Cardiac muscle cell (in vitro differentiated cells and primary cell): ENCODE results near the gene COL5A1. TPM values are rescaled to one million over a fixed set of nuclear protein-coding genes. Genes with fewer than 3 reads are reported as not detected.

ENCODE experiments used
- DNase-seq, 2 donors: peaks; one replicate each; pipeline versions ENCODE4 v3.0.0 to v3.0.0-alpha.2; 2010 to 2017; ENCODE audit warnings: low read depth in 1 of 2, low spot score in 1 of 2
- H3K27ac ChIP-seq: fragments of 200-600 bp; sonication (generic); 2 replicates; pipeline ENCODE4 v1.5.1; 2016
- H3K27me3 ChIP-seq: fragments of 200-600 bp; sonication (generic); 2 replicates; pipeline ENCODE4 v1.6.0; 2016; ENCODE audit warnings: control low read depth
- H3K36me3 ChIP-seq: fragments of 200-600 bp; sonication (generic); 2 replicates; pipeline ENCODE4 v1.5.1; 2016; ENCODE audit warnings: control low read depth
- H3K4me1 ChIP-seq: fragments of 200-600 bp; sonication (generic); 2 replicates; pipeline ENCODE4 v1.8.1; 2017; ENCODE audit warnings: low read depth, mild to moderate bottlenecking, mixed run types
- H3K4me3 ChIP-seq: fragments of 200-600 bp; sonication (generic); 2 replicates; pipeline ENCODE4 v1.5.1; 2016; ENCODE audit warnings: mild to moderate bottlenecking
- H3K9me3 ChIP-seq: fragments of 200-600 bp; sonication (generic); 2 replicates; pipeline ENCODE4 v1.5.1; 2017; ENCODE audit warnings: low read depth, mild to moderate bottlenecking, control low read depth
- CTCF ChIP-seq: IDR thresholded peaks from 2 replicates; pipeline ENCODE4 v1.5.1; 2012; ENCODE audit warnings: low read depth, mild to moderate bottlenecking, low read length
- polyA plus RNA-seq: library from polyadenylated mRNA; unstranded; fragments of >200 nt; fragmentation: Nextera tagmentation; extraction: Ambion mirVana; gene quantifications from 2 replicates; pipeline ENCODE4 v1.2.1, GENCODE V29; 2016
- total RNA-seq: library from RNA; depleted of rRNA; stranded (reverse); fragments of >200 nt; gene quantifications from 2 replicates; pipeline ENCODE4 v1.2.3, GENCODE V29; 2016

COL5A1 gene
- total and polyA plus RNA-seq, 2 experiments from 2014 or later = 34.5 to 129 TPM

DNA sequence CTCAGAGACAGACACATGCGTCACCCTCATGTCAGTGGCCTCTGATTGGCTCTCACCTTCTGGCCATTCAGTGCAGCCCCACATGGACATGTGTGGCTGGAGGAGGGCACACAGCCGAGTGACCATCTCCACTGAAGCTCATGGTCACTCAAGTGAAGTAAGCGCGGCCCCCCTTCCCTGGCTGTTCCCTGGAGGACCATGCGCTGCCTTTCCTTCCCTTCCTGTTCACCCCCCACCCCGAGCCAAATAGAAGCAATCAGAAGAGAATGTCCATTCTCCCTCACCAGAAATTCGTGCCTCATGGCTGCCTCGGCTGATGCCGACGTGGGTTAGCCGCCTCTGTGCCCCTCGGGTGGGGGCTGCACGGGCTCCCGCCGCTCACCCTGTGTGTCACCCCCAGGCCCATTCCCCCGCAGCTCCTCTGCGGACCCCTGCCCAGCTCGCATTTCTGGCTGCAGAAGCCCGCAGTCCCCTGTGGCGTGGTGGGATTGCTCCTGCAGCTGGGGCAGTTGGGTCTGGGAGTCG, 12.5 kb upstream of the COL5A1 start:
- no peaks in the 10 kb centered on the region for H3K36me3 ChIP-seq
- DNase-seq = no peak
- no peak overlapping the region for H3K27ac ChIP-seq
- TF ChIP-seq CTCF = no peak
- no peak overlapping the region for H3K4me3 ChIP-seq
- H3K27me3 ChIP-seq = no peaks in the 10 kb centered on the region
- H3K4me1 ChIP-seq = peaks cover 16% of the 10 kb centered on the region
- H3K9me3 ChIP-seq = no peaks in the 10 kb centered on the region

DNA sequence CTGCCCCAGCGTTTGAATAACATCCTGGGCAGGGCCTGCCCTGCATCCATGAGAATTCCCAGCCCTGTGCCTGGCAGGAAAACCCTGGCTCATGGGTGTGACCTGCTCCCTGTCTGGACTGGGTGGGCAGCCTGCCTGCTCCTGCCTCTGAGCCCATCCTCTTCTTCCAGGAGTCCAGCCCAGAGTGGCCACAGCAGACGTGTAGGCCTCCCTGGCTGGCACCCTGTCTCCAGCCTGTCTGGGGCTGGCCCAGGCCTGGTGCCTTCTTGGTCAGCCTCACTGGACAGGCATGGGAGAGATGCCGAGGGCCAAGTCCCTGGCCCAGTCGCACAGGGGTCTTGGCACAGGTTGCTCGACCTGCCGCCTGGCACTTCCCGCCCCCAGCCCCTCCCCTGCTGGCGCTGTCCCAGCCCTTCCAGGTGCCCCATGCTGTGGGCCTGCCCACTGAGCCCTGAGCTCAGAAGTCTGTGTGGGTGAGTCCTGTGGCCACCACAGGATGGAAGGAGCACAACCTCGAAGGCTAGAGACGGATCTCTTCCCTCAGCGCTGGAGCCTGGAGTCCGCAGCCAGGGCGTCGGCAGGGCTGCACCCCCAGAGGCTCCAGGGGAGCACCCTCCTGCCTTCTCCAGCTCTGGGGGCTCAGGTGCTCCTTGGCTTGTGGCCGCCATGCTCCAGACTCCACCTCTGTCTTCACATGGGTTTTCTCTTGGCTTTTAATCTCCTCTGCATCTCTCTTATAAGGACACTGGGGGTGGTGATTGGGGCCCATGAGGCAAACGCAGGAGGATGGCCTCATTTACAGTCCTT, 11.8 kb upstream of the COL5A1 start:
- Histone ChIP-seq H3K4me1 (peaks cover 16% of the 10 kb centered on the region), H3K36me3 (no peaks in the 10 kb centered on the region), H3K9me3 (no peaks in the 10 kb centered on the region), H3K27me3 (no peaks in the 10 kb centered on the region), H3K4me3 (no peak overlapping the region), H3K27ac (no peak overlapping the region)
- no peak for TF ChIP-seq CTCF
- no peak for DNase-seq

DNA sequence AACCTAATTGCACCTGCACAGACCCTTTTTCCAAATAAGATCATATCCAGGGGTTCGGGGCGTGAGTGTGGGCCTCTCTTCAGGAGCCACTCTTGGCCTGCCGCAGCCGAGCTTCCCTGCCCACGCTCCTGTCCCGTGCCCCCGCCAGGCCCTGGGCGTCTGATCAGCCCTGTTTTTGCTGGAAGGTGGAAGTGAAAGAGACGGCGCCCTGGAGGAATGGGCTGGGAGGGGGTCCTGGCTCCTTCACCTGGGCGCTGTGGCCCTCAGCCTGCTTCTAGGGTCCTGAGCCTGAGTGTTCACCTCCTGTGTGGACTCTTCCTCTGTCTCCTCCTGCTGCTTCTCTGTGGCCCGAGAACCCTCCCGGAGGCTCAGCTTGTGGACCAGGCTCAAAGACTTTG, 11.2 kb upstream of the COL5A1 start:
- Histone ChIP-seq H3K27ac (no peak overlapping the region), H3K4me3 (no peak overlapping the region), H3K9me3 (no peaks in the 10 kb centered on the region), H3K36me3 (no peaks in the 10 kb centered on the region), H3K4me1 (peaks cover 14% of the 10 kb centered on the region), H3K27me3 (no peaks in the 10 kb centered on the region)
- TF ChIP-seq CTCF = no peak
- DNase-seq = no peak

DNA sequence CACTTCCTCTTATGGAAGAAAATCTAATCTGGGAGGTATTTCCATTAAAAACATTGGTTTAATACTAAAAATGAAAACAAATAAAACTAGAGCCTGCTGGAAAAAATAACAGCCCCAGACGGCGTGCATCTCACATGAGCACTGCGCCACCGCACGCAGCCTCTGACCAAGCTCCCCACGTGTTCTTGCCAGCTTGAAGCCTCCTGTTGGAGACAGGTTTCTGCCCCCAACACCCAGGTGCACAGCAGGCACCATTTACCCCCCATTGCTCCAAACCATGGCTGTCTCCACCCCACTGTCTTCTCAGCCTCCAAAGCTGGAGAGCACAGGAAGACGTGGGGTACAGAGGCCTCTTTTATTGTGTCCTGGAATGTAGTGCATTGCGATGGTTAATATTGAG, 10.7 kb upstream of the COL5A1 start:
- no peak overlapping the region for H3K4me3 ChIP-seq
- TF ChIP-seq CTCF = no peak
- no peaks in the 10 kb centered on the region for H3K27me3 ChIP-seq
- no peak for DNase-seq
- H3K36me3 ChIP-seq = no peaks in the 10 kb centered on the region
- no peak overlapping the region for H3K27ac ChIP-seq
- H3K9me3 ChIP-seq = no peaks in the 10 kb centered on the region
- H3K4me1 ChIP-seq = peaks cover 9% of the 10 kb centered on the region

GRCh38 chr9:134631881-134632280, 9.7 kb upstream of the COL5A1 start:
- Histone ChIP-seq H3K27ac (no peak overlapping the region), H3K36me3 (no peaks in the 10 kb centered on the region), H3K9me3 (no peaks in the 10 kb centered on the region), H3K27me3 (no peaks in the 10 kb centered on the region), H3K4me3 (no peak overlapping the region), H3K4me1 (no peaks in the 10 kb centered on the region)
- no peak for DNase-seq
- TF ChIP-seq CTCF = no peak
